IPS-18a (cell line): ENCODE results near the gene EXOG.

ENCODE experiments used
- H3K27ac ChIP-seq: one replicate; pipeline ENCODE4 v1.5.1; 2013; ENCODE audit warnings: low read length
- H3K27me3 ChIP-seq: one replicate; pipeline ENCODE4 v1.6.1; 2013; ENCODE audit warnings: mild to moderate bottlenecking, low read length; ENCODE audit not compliant: control insufficient read depth, insufficient read depth
- H3K36me3 ChIP-seq: one replicate; pipeline ENCODE4 v1.6.1; 2013; ENCODE audit warnings: low read depth, low read length; ENCODE audit not compliant: control insufficient read depth
- H3K4me1 ChIP-seq: one replicate; pipeline ENCODE4 v1.6.1; 2013; ENCODE audit warnings: low read depth, low read length; ENCODE audit not compliant: control insufficient read depth
- H3K4me3 ChIP-seq: one replicate; pipeline ENCODE4 v1.5.1; 2013; ENCODE audit warnings: low read length
- H3K9ac ChIP-seq: one replicate; pipeline ENCODE4 v1.6.1; 2013; ENCODE audit warnings: mild to moderate bottlenecking, low read length, moderate library complexity
- H3K9me3 ChIP-seq: one replicate; pipeline ENCODE4 v1.6.1; 2013; ENCODE audit warnings: low read depth, low read length; ENCODE audit not compliant: control insufficient read depth

EXOG gene

DNA sequence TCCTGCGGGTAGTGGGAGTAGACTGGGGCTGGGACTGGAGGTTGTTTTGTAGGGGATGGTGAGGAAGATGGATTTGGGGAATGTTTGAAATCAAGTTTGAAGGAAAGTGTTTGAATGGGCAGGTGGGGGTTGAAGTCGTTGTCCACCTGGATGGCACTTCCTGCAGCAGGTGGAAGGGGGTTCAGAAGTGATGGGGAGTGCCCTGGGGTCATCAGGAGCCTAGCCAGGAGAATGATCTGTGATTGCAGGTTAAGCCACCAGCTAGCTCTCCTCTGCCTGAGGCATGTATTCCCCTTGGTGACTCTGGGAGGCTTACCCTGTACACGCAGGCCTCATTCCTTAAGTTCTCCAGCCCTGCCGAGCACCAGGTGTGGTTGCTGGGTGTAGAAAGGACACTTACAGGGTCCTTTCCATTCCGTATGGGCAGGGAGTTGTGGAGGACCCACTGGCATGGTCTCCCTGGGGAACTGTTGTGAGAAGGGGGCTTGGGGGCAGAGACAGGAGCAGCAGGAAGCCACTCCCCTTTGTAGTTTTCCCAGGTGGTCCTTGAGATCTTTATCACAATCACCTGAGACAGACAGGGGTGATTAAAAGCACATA is 19.9 kb upstream of the EXOG start:
- Histone ChIP-seq H3K27ac (no peak overlapping the region), H3K9me3 (no peaks in the 10 kb centered on the region), H3K27me3 (no peaks in the 10 kb centered on the region), H3K36me3 (peaks cover 29% of the 10 kb centered on the region), H3K4me1 (no peaks in the 10 kb centered on the region), H3K4me3 (no peak overlapping the region), H3K9ac (no peak overlapping the region)

DNA sequence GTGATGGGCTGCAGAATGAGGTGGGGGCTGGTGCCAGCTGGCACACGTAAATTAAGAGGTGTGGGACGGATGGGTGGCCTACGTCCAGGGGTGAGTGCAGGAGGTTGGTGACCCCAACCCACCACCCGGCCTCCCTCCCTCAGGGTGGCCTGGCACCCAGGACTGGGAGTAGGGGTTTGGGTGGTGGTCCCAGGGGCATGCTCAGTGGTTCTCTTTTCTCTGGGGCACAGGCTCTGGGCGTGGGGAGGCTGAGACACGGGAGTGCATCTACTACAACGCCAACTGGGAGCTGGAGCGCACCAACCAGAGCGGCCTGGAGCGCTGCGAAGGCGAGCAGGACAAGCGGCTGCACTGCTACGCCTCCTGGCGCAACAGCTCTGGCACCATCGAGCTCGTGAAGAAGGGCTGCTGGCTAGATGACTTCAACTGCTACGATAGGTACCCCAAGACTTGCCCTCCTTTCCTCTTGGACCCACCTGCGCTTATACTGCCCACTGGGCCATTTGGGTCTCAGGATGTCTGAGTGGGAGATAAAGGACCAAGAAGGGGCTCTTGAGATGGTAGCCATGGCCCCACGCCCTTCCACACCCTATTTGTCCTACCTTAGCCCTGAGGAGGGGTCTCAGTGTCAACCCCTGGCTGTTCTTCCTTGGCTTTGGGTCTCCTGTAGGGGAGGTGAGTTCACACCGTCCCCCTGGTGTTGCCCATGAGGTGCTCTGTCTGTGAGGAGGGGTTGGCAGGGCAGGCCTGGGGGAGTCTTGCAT is 18.9 kb upstream of the EXOG start:
- Histone ChIP-seq H3K36me3 (peaks cover 39% of the 10 kb centered on the region), H3K9me3 (no peaks in the 10 kb centered on the region)

DNA sequence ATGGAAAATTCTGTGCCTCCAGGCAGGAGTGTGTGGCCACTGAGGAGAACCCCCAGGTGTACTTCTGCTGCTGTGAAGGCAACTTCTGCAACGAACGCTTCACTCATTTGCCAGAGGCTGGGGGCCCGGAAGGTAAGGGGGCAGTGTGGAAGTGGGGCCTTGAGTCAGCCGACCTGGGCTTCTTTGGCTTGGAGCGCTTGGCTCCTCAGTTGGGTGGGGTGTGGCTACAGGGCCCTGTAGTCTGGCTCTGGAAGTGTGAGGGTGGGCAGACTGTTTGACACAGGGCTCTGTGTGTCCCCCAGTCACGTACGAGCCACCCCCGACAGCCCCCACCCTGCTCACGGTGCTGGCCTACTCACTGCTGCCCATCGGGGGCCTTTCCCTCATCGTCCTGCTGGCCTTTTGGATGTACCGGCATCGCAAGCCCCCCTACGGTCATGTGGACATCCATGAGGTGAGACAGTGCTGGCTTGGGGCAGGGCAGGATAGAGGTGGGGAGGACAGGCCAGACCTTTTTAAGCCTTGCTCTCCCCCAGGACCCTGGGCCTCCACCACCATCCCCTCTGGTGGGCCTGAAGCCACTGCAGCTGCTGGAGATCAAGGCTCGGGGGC is 18.2 kb upstream of the EXOG start:
- Histone ChIP-seq H3K36me3 (peaks cover 46% of the 10 kb centered on the region), H3K27me3 (no peaks in the 10 kb centered on the region), H3K9me3 (no peaks in the 10 kb centered on the region), H3K9ac (no peak overlapping the region), H3K4me1 (no peaks in the 10 kb centered on the region), H3K4me3 (no peak overlapping the region), H3K27ac (no peak overlapping the region)

More for the DNA sequence above, 18.9 kb upstream of the EXOG start:
- Histone ChIP-seq H3K27ac (no peak overlapping the region), H3K4me1 (no peaks in the 10 kb centered on the region), H3K9ac (no peak overlapping the region), H3K27me3 (no peaks in the 10 kb centered on the region), H3K4me3 (no peak overlapping the region)

DNA sequence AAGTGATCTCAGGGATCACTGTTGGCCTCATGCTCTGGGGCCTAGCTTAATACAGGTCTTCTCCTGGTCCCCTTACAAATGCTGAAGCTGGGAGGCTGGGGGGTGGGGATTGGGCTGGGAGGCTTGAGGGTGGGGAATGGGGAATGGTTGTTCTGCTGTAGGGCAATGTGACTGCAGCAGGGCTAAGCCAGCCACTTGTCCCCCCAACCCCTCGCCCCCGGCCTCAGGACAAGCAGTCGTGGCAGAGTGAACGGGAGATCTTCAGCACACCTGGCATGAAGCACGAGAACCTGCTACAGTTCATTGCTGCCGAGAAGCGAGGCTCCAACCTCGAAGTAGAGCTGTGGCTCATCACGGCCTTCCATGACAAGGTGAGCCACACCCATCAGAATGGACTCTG is 17.2 kb upstream of the EXOG start:
- H3K27me3 ChIP-seq: no peaks in the 10 kb centered on the region
- H3K4me3 ChIP-seq: no peak overlapping the region
- no peak overlapping the region for H3K27ac ChIP-seq
- H3K36me3 ChIP-seq: peaks cover 54% of the 10 kb centered on the region
- H3K4me1 ChIP-seq: no peaks in the 10 kb centered on the region
- no peak overlapping the region for H3K9ac ChIP-seq
- no peaks in the 10 kb centered on the region for H3K9me3 ChIP-seq

DNA sequence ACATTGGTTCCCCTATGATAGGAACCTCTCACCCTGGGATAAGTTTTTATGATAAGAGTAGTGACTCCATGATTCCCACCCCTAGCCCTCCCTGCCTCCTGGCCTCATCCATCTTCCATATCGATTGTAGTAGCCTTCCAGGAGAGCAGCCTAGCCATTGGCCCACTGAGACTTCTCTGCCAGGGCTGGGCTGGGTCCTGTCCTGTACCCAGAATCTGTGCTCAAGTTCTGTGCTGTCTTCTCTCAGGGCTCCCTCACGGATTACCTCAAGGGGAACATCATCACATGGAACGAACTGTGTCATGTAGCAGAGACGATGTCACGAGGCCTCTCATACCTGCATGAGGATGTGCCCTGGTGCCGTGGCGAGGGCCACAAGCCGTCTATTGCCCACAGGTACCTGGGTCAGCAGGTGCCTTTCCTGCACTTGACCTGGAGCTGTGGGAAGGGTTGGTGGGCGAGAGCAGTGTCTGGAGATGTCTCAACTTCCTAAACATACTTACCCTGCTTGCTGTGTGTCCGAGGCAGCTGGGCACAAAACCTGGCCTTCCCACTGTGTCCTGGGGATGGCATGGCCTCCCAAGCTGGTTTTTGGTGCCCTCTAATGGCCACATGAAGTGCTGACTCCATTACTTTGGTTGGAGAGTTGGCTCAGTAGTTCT is 16.6 kb upstream of the EXOG start:
- H3K27ac ChIP-seq: no peak overlapping the region
- H3K9ac ChIP-seq: no peak overlapping the region
- H3K9me3 ChIP-seq: no peaks in the 10 kb centered on the region
- no peaks in the 10 kb centered on the region for H3K27me3 ChIP-seq
- no peaks in the 10 kb centered on the region for H3K4me1 ChIP-seq
- H3K36me3 ChIP-seq: peaks cover 60% of the 10 kb centered on the region
- no peak overlapping the region for H3K4me3 ChIP-seq

DNA sequence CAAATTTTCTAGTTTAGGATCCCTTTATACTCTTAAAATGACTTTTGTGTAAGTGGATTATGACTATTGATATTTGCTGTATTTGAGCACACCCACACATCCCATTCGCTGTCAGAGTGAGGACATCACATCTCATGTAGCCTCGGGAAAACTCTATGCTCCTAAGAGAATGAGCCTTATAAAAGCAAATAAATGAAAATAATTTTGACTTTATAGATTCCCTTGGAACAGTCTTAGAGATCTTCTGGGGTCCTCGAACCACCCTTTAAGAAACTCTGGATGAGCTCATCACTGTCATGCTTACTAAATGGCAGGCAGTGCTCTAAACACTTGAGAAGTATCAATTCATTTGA is 16.1 kb upstream of the EXOG start:
- Histone ChIP-seq H3K9ac (no peak overlapping the region), H3K27ac (no peak overlapping the region), H3K4me1 (no peaks in the 10 kb centered on the region), H3K4me3 (no peak overlapping the region), H3K9me3 (no peaks in the 10 kb centered on the region), H3K27me3 (no peaks in the 10 kb centered on the region), H3K36me3 (peaks cover 61% of the 10 kb centered on the region)

- H3K9ac ChIP-seq: no peak overlapping the region
- H3K36me3 ChIP-seq: peaks cover 64% of the 10 kb centered on the region
- no peaks in the 10 kb centered on the region for H3K4me1 ChIP-seq
- H3K27me3 ChIP-seq: no peaks in the 10 kb centered on the region
- no peaks in the 10 kb centered on the region for H3K9me3 ChIP-seq
- H3K4me3 ChIP-seq: no peak overlapping the region
- H3K27ac ChIP-seq: no peak overlapping the region
Measured at GRCh38 chr3:38480930-38481329, 15.2 kb upstream of the EXOG start.

DNA sequence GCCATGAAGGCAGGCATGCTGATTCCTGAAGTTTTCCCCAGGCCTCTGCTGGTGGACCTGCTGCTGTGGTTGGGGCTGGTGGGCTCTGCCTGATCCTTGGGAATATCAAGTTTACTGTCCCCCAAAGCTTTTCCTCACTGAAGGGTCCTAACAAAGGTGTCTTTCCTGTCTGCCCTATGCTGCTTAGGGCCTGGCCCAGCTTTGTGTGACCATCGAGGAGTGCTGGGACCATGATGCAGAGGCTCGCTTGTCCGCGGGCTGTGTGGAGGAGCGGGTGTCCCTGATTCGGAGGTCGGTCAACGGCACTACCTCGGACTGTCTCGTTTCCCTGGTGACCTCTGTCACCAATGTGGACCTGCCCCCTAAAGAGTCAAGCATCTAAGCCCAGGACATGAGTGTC is 13.2 kb upstream of the EXOG start:
- Histone ChIP-seq H3K9ac (no peak overlapping the region), H3K27ac (no peak overlapping the region), H3K9me3 (no peaks in the 10 kb centered on the region), H3K4me1 (no peaks in the 10 kb centered on the region), H3K27me3 (no peaks in the 10 kb centered on the region), H3K4me3 (no peak overlapping the region), H3K36me3 (peaks cover 70% of the 10 kb centered on the region)

DNA sequence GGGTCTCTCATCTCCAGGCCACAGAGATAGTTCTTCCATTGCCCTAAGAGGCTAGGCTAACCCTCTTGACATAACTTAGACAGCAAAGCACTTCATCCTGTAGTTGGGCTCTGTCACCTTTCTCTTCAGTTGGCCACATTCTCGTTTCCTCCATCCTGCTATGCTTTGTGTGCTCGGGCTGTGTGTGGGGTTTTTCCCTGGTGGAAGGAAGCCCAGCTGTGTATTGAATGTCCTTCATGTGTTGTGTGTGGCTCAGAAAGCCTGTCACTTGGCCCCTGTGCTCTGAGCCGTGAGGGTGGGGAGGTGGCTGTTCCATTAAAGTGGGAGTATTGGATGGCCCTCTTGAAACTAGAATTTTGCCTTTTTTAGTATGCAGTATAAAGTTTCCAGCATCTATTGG is 8.8 kb upstream of the EXOG start:
- Histone ChIP-seq H3K4me3 (no peak overlapping the region), H3K27ac (no peak overlapping the region), H3K9me3 (no peaks in the 10 kb centered on the region), H3K4me1 (no peaks in the 10 kb centered on the region), H3K9ac (no peak overlapping the region), H3K27me3 (no peaks in the 10 kb centered on the region), H3K36me3 (peaks cover 33% of the 10 kb centered on the region)

DNA sequence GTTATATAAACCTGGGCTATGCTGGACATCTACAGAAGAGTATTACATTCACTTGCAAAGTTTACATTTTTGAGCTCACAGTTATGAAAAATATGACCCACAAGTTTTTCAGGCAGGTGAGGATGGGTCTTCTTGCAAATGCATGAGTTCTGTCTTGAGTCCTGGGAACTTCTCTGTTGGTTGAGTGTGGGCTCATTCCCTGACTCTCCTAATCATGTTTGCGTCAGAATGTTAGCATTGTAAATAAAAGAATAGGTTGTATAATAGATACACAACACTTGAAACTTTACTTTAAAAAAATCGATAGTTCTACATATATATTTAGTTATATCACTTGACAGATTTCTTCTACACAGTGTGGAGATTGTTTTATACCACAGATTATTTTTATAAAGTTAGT is 7.2 kb upstream of the EXOG start:
- H3K27ac ChIP-seq: no peak overlapping the region
- H3K4me3 ChIP-seq: no peak overlapping the region
- no peaks in the 10 kb centered on the region for H3K27me3 ChIP-seq
- H3K36me3 ChIP-seq: peaks cover 18% of the 10 kb centered on the region
- no peaks in the 10 kb centered on the region for H3K9me3 ChIP-seq
- no peak overlapping the region for H3K9ac ChIP-seq
- no peaks in the 10 kb centered on the region for H3K4me1 ChIP-seq

- Histone ChIP-seq H3K27ac (no peak overlapping the region), H3K27me3 (no peaks in the 10 kb centered on the region), H3K36me3 (peaks cover 12% of the 10 kb centered on the region), H3K9ac (no peak overlapping the region), H3K4me3 (no peak overlapping the region), H3K9me3 (no peaks in the 10 kb centered on the region), H3K4me1 (no peaks in the 10 kb centered on the region)
Measured at GRCh38 chr3:38489766-38490165, 6.4 kb upstream of the EXOG start.
